IPS-20b (cell line): ENCODE measurements around the gene CHRNB1.
"Not testable (repeated sequence)": the region's sequence is repeated elsewhere in the genome, so short reads cannot be mapped to it uniquely, and the experiment has no call there.

ENCODE experiments used
- H3K27ac ChIP-seq: one replicate; pipeline ENCODE4 v1.5.1; 2013; ENCODE audit warnings: low read length
- H3K27me3 ChIP-seq: 2 replicates; pipeline ENCODE4 v1.6.1; 2013; ENCODE audit warnings: mild to moderate bottlenecking, low read length, inconsistent platforms; ENCODE audit not compliant: insufficient read depth
- H3K36me3 ChIP-seq: 2 replicates; pipeline ENCODE4 v1.6.1; 2013; ENCODE audit warnings: low read depth, mild to moderate bottlenecking, inconsistent platforms, low read length, moderate library complexity; ENCODE audit not compliant: insufficient read depth
- H3K4me1 ChIP-seq: 2 replicates; pipeline ENCODE4 v1.6.1; 2013; ENCODE audit warnings: mild to moderate bottlenecking, control low read depth, inconsistent platforms, low read length, moderate library complexity; ENCODE audit not compliant: insufficient read depth
- H3K4me3 ChIP-seq: 2 replicates; pipeline ENCODE4 v1.5.1; 2013; ENCODE audit warnings: mild to moderate bottlenecking, low read length, inconsistent platforms
- H3K9ac ChIP-seq: 2 replicates; pipeline ENCODE4 v1.6.1; 2013; ENCODE audit warnings: low read depth, mild to moderate bottlenecking, inconsistent platforms, low read length, moderate library complexity
- H3K9me3 ChIP-seq: 2 replicates; pipeline ENCODE4 v1.6.1; 2013; ENCODE audit warnings: mild to moderate bottlenecking, low read depth, low read length, inconsistent platforms; ENCODE audit not compliant: insufficient read depth

Gene CHRNB1

GRCh38 chr17:7464081-7464480 is 19.2 kb downstream of the CHRNB1 start:
- H3K9me3 ChIP-seq: no peaks in the 10 kb centered on the region
- peaks cover 4% of the 10 kb centered on the region; the same call in 1 of the 2 replicates for H3K4me1 ChIP-seq
- H3K27me3 ChIP-seq: no peaks in the 10 kb centered on the region
- peaks cover 9% of the 10 kb centered on the region for H3K36me3 ChIP-seq
- H3K4me3 ChIP-seq: no peak overlapping the region
- H3K27ac ChIP-seq: no peak overlapping the region
- no peak overlapping the region for H3K9ac ChIP-seq

GRCh38 chr17:7465597-7466275 is 20.9 kb downstream of the CHRNB1 start:
- Histone ChIP-seq H3K27ac (no peak overlapping the region), H3K9me3 (no peaks in the 10 kb centered on the region), H3K4me1 (peaks cover 4% of the 10 kb centered on the region; the same call in 1 of the 2 replicates), H3K4me3 (no peak overlapping the region), H3K27me3 (no peaks in the 10 kb centered on the region), H3K36me3 (peaks cover 9% of the 10 kb centered on the region), H3K9ac (no peak overlapping the region)

- H3K4me3 ChIP-seq: no peak overlapping the region
- peaks cover under 1% of the 10 kb centered on the region; the same call in 1 of the 2 replicates for H3K4me1 ChIP-seq
- no peak overlapping the region for H3K27ac ChIP-seq
- H3K9me3 ChIP-seq: no peaks in the 10 kb centered on the region
- H3K36me3 ChIP-seq: peaks cover 9% of the 10 kb centered on the region
- H3K27me3 ChIP-seq: no peaks in the 10 kb centered on the region
- H3K9ac ChIP-seq: no peak overlapping the region
These were observed 21.4 kb downstream of the CHRNB1 start for GRCh38 chr17:7466318-7466638.

- no peak overlapping the region for H3K4me3 ChIP-seq
- no peak overlapping the region for H3K9ac ChIP-seq
- H3K4me1 ChIP-seq: no peaks in the 10 kb centered on the region
- no peak overlapping the region for H3K27ac ChIP-seq
- H3K36me3 ChIP-seq: peaks cover 9% of the 10 kb centered on the region
- H3K27me3 ChIP-seq: no peaks in the 10 kb centered on the region
- no peaks in the 10 kb centered on the region for H3K9me3 ChIP-seq
These were observed 21.9 kb downstream of the CHRNB1 start for GRCh38 chr17:7466639-7467341.

GRCh38 chr17:7467498-7467897 is 22.6 kb downstream of the CHRNB1 start:
- H3K27me3 ChIP-seq: no peaks in the 10 kb centered on the region
- no peaks in the 10 kb centered on the region for H3K4me1 ChIP-seq
- no peak overlapping the region for H3K27ac ChIP-seq
- H3K36me3 ChIP-seq: peaks cover 9% of the 10 kb centered on the region
- H3K4me3 ChIP-seq: no peak overlapping the region
- no peaks in the 10 kb centered on the region for H3K9me3 ChIP-seq
- no peak overlapping the region for H3K9ac ChIP-seq

GRCh38 chr17:7468290-7468689 is 23.4 kb downstream of the CHRNB1 start:
- H3K27me3 ChIP-seq: no peaks in the 10 kb centered on the region
- no peak overlapping the region for H3K9ac ChIP-seq
- no peaks in the 10 kb centered on the region for H3K9me3 ChIP-seq
- peaks cover 9% of the 10 kb centered on the region for H3K36me3 ChIP-seq
- H3K4me3 ChIP-seq: no peak overlapping the region
- H3K27ac ChIP-seq: no peak overlapping the region
- H3K4me1 ChIP-seq: no peaks in the 10 kb centered on the region

- Histone ChIP-seq H3K9ac (no peak overlapping the region), H3K4me1 (no peaks in the 10 kb centered on the region), H3K27me3 (no peaks in the 10 kb centered on the region), H3K27ac (no peak overlapping the region), H3K9me3 (no peaks in the 10 kb centered on the region), H3K36me3 (peaks cover 7% of the 10 kb centered on the region), H3K4me3 (no peak overlapping the region)
These were observed 24.0 kb downstream of the CHRNB1 start for GRCh38 chr17:7468804-7469389.

GRCh38 chr17:7469843-7470242 is 25.0 kb downstream of the CHRNB1 start:
- H3K4me1 ChIP-seq, H3K27me3 ChIP-seq, H3K9ac ChIP-seq, H3K36me3 ChIP-seq, H3K4me3 ChIP-seq, H3K27ac ChIP-seq, H3K9me3 ChIP-seq: not testable (repeated sequence)

- H3K9me3 ChIP-seq, H3K27me3 ChIP-seq, H3K4me1 ChIP-seq, H3K4me3 ChIP-seq, H3K27ac ChIP-seq, H3K36me3 ChIP-seq, H3K9ac ChIP-seq: not testable (repeated sequence)
These were observed 25.7 kb downstream of the CHRNB1 start for GRCh38 chr17:7470457-7470973.

GRCh38 chr17:7471729-7472128 is 26.9 kb downstream of the CHRNB1 start:
- Histone ChIP-seq H3K27me3 (no peaks in the 10 kb centered on the region), H3K9ac (no peak overlapping the region), H3K9me3 (no peaks in the 10 kb centered on the region), H3K36me3 (peaks cover 3% of the 10 kb centered on the region; the same call in 1 of the 2 replicates), H3K4me1 (peaks cover 2% of the 10 kb centered on the region; the same call in 1 of the 2 replicates), H3K4me3 (no peak overlapping the region), H3K27ac (no peak overlapping the region)

- not testable (repeated sequence) for H3K9me3 ChIP-seq, H3K27ac ChIP-seq, H3K27me3 ChIP-seq, H3K36me3 ChIP-seq, H3K9ac ChIP-seq, H3K4me3 ChIP-seq
- H3K4me1 ChIP-seq: peaks cover 18% of the 10 kb centered on the region
These were observed 29.9 kb downstream of the CHRNB1 start for GRCh38 chr17:7474767-7475166.
